ENCODE results near the gene KCNC4.

The KCNC4 gene

GRCh38 chr1:110213143-110213540 lies 3.0 kb downstream of the KCNC4 start:
- H3K9ac ChIP-seq (ENCODE audit: low read depth, low read length), result no peak overlapping the region
- H3K4me1 ChIP-seq (ENCODE audit: insufficient read depth, low read length), result peaks cover 15% of the 10 kb centered on the region
- H3K9me3 ChIP-seq (ENCODE audit: control insufficient read depth, insufficient read depth, low read length), result no peaks in the 10 kb centered on the region
- no peaks in the 10 kb centered on the region for H3K36me3 ChIP-seq (ENCODE audit: insufficient read depth, low read length)

DNA sequence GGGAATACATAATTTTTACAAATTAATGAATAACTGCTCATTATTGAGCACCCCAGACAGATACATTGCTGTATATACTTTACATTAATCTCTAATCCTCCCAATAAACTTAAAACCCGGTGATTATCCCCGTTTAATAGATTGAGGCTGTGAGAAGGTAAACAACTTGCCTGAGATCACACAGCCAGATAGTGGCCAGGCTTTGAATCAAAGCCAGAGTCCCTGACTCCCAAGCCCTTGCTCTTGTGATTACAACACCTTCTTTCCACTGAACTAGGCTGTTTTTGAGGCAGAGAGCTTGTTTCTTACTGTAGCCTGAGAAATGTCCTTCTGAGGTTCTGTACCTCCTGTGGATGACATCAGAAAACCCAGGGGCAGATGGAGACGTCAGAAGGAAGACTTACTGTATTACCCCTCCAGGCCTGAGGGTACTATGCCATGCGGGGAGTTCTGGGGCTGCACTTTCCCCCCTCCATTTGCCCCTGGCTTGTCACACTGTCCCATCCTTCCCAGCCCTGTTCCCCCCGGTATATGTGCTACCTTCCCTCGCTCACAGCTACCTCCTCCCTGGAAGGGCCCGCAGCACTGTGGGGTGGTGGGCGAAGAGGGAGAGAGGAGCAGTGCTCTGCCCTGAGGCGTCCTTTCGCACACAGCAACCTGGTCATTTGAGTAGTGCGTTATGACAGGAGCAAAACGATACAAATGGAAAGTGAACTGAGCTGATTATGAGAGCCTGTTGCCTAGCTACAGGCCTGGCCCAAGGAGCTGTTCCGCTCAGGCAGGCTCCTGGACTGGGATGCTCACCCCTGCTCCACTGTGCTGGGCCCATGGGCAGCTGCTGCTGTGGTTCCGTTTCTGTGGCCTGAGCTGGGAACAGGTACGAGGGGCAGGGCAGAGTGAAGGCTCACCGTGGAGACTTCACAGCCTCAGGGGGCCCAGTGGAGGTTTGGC lies 4.6 kb downstream of the KCNC4 start:
- Histone ChIP-seq H3K9me3 (ENCODE audit: control insufficient read depth, insufficient read depth, low read length) (no peaks in the 10 kb centered on the region), H3K9ac (ENCODE audit: low read depth, low read length) (no peak overlapping the region), H3K4me1 (ENCODE audit: insufficient read depth, low read length) (peaks cover 12% of the 10 kb centered on the region; the same call in 1 of the 2 replicates), H3K36me3 (ENCODE audit: insufficient read depth, low read length) (no peaks in the 10 kb centered on the region)

- H3K36me3 ChIP-seq (ENCODE audit: insufficient read depth, low read length), result no peaks in the 10 kb centered on the region
- H3K4me1 ChIP-seq (ENCODE audit: insufficient read depth, low read length), result peaks cover 12% of the 10 kb centered on the region; the same call in 1 of the 2 replicates
- no peaks in the 10 kb centered on the region for H3K9me3 ChIP-seq (ENCODE audit: control insufficient read depth, insufficient read depth, low read length)
- H3K9ac ChIP-seq (ENCODE audit: low read depth, low read length), result no peak overlapping the region
These were observed 5.8 kb downstream of the KCNC4 start for GRCh38 chr1:110215621-110216515.

DNA sequence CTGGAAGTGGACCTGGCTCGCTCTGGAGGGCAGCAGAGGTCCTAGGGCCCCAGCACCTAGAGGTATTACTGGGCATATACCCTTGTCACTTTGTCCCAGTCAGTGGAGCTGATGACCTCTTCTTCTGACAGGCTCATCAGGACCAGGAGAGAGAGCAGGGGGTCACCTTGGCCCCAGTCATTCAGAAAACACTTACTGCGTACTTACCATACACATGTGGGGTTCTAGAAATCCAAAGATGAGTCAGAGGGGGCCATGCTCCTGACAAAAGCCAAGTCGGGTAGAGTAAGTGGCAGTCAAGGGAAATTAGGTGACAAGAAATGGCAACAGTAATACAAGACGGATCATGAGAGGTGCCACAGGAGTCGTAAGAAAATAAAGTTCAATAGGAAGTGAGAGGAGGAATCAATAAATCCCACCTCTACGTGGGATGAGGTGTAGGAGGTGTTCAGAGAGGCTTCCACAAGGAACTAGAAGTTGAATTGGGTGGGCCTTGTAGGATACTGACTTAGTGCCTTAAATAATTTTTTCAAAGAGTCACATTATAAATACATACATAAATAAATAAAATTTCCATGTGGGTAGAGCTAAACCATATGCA lies 6.8 kb downstream of the KCNC4 start:
- Histone ChIP-seq H3K9me3 (ENCODE audit: control insufficient read depth, insufficient read depth, low read length) (no peaks in the 10 kb centered on the region), H3K9ac (ENCODE audit: low read depth, low read length) (no peak overlapping the region)

GRCh38 chr1:110218137-110218536 lies 8.0 kb downstream of the KCNC4 start:
- Histone ChIP-seq H3K36me3 (ENCODE audit: insufficient read depth, low read length) (no peaks in the 10 kb centered on the region), H3K9ac (ENCODE audit: low read depth, low read length) (no peak overlapping the region), H3K9me3 (ENCODE audit: control insufficient read depth, insufficient read depth, low read length) (no peaks in the 10 kb centered on the region), H3K4me1 (ENCODE audit: insufficient read depth, low read length) (peaks cover 4% of the 10 kb centered on the region; the same call in 1 of the 2 replicates)

More for the DNA sequence above, 6.8 kb downstream of the KCNC4 start:
- H3K36me3 ChIP-seq (ENCODE audit: insufficient read depth, low read length), result no peaks in the 10 kb centered on the region
- peaks cover 12% of the 10 kb centered on the region; the same call in 1 of the 2 replicates for H3K4me1 ChIP-seq (ENCODE audit: insufficient read depth, low read length)

DNA sequence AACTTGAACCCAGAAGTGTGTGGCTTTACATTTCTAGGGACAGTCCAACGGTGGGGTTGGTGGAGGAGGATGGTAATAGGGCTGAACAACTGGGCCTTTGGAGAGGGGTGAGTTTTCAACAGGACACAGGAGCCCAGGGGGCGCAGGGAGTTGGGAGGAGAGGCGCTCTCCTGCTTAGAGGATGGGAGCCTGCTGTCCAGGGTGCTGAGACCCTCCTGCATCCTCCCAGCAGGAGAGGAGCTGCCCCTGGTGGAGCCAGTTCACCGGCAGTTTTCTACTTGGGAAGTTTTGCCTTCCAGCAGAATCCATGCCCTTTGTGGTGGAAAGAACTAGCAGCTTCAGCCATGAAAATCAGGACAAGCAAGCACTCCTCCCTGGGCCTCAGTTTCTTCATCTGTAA lies 8.6 kb downstream of the KCNC4 start:
- H3K4me1 ChIP-seq (ENCODE audit: insufficient read depth, low read length), result no peaks in the 10 kb centered on the region
- no peak overlapping the region for H3K9ac ChIP-seq (ENCODE audit: low read depth, low read length)
- H3K9me3 ChIP-seq (ENCODE audit: control insufficient read depth, insufficient read depth, low read length), result no peaks in the 10 kb centered on the region
- H3K36me3 ChIP-seq (ENCODE audit: insufficient read depth, low read length), result no peaks in the 10 kb centered on the region

DNA sequence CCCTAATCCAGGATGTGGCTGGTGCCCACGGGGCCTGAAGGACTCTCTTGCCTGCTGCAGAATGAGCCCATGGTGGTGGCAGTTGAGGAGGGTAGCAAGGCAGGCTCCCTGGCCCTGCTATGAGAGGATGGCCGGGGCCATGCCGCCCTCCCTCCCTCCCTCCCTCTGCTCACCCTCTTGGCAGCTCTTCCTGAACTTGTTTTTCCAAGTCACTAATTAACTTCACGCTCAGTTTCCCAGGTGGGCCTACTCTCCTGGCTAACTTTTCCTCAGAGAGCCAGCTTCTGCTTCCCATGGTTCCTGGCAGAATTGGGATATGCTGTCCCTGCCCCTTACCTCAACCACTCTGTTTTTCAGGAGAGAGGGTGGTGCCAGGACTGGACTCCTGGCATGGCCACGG lies 10.2 kb downstream of the KCNC4 start:
- Histone ChIP-seq H3K9ac (ENCODE audit: low read depth, low read length) (no peak overlapping the region), H3K36me3 (ENCODE audit: insufficient read depth, low read length) (no peaks in the 10 kb centered on the region), H3K4me1 (ENCODE audit: insufficient read depth, low read length) (no peaks in the 10 kb centered on the region), H3K9me3 (ENCODE audit: control insufficient read depth, insufficient read depth, low read length) (no peaks in the 10 kb centered on the region)

- no peak overlapping the region for H3K9ac ChIP-seq (ENCODE audit: low read depth, low read length)
- no peaks in the 10 kb centered on the region for H3K36me3 ChIP-seq (ENCODE audit: insufficient read depth, low read length)
- H3K9me3 ChIP-seq (ENCODE audit: control insufficient read depth, insufficient read depth, low read length), result no peaks in the 10 kb centered on the region
- H3K4me1 ChIP-seq (ENCODE audit: insufficient read depth, low read length), result no peaks in the 10 kb centered on the region
These were observed 11.0 kb downstream of the KCNC4 start for GRCh38 chr1:110221119-110221518.

DNA sequence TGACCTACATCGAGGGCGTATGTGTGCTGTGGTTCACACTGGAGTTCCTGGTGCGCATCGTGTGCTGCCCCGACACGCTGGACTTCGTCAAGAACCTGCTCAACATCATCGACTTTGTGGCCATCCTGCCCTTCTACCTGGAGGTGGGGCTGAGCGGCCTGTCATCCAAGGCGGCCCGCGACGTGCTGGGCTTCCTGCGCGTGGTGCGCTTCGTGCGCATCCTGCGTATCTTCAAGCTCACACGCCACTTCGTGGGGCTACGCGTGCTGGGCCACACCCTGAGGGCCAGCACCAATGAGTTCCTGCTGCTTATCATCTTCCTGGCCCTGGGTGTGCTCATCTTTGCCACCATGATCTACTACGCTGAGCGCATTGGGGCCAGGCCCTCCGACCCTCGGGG lies 13.0 kb downstream of the KCNC4 start:
- Histone ChIP-seq H3K36me3 (ENCODE audit: insufficient read depth, low read length) (no peaks in the 10 kb centered on the region), H3K9me3 (ENCODE audit: control insufficient read depth, insufficient read depth, low read length) (no peaks in the 10 kb centered on the region), H3K4me1 (ENCODE audit: insufficient read depth, low read length) (no peaks in the 10 kb centered on the region), H3K9ac (ENCODE audit: low read depth, low read length) (no peak overlapping the region)

DNA sequence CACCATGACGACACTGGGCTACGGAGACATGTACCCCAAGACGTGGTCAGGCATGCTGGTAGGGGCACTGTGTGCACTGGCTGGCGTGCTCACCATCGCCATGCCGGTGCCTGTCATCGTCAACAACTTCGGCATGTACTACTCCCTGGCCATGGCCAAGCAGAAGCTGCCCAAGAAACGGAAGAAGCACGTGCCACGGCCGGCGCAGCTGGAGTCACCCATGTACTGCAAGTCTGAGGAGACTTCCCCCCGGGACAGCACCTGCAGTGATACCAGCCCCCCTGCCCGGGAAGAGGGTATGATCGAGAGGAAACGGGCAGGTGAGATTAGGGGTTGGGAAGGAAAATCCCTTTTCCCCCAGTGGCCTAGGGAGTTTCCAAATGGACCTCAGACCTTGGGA lies 13.5 kb downstream of the KCNC4 start:
- Histone ChIP-seq H3K36me3 (ENCODE audit: insufficient read depth, low read length) (no peaks in the 10 kb centered on the region), H3K4me1 (ENCODE audit: insufficient read depth, low read length) (no peaks in the 10 kb centered on the region), H3K9ac (ENCODE audit: low read depth, low read length) (no peak overlapping the region), H3K9me3 (ENCODE audit: control insufficient read depth, insufficient read depth, low read length) (no peaks in the 10 kb centered on the region)

- no peak overlapping the region for H3K9ac ChIP-seq (ENCODE audit: low read depth, low read length)
- no peaks in the 10 kb centered on the region for H3K36me3 ChIP-seq (ENCODE audit: insufficient read depth, low read length)
- no peaks in the 10 kb centered on the region for H3K9me3 ChIP-seq (ENCODE audit: control insufficient read depth, insufficient read depth, low read length)
- H3K4me1 ChIP-seq (ENCODE audit: insufficient read depth, low read length), result no peaks in the 10 kb centered on the region; the same call in 1 of the 2 replicates
These were observed 14.3 kb downstream of the KCNC4 start for GRCh38 chr1:110224240-110224995.

DNA sequence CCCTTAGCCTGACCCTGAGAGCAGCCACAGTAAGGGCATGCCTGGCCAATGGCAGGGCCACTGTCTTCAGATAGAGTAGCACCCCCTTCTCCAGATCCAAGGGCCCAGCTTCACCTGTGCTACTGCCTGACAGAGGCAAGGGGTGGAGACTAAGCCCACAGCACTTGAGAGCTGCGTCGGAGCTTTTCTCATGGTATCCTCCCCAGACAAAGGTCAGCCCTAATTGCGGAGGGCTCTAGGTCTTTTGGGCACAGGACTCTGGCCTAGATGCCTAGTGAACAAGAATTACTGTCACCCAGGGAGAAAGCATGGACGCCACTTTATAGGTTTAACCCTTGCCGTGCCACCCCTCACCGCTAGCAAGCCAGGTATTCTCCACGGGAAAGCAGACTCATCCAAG lies 15.1 kb downstream of the KCNC4 start:
- Histone ChIP-seq H3K9ac (ENCODE audit: low read depth, low read length) (no peak overlapping the region), H3K36me3 (ENCODE audit: insufficient read depth, low read length) (no peaks in the 10 kb centered on the region), H3K4me1 (ENCODE audit: insufficient read depth, low read length) (no peaks in the 10 kb centered on the region; the same call in 1 of the 2 replicates), H3K9me3 (ENCODE audit: control insufficient read depth, insufficient read depth, low read length) (no peaks in the 10 kb centered on the region)

- Histone ChIP-seq H3K9ac (ENCODE audit: low read depth, low read length) (no peak overlapping the region), H3K9me3 (ENCODE audit: control insufficient read depth, insufficient read depth, low read length) (no peaks in the 10 kb centered on the region), H3K4me1 (ENCODE audit: insufficient read depth, low read length) (no peaks in the 10 kb centered on the region; the same call in 1 of the 2 replicates), H3K36me3 (ENCODE audit: insufficient read depth, low read length) (no peaks in the 10 kb centered on the region)
These were observed 15.8 kb downstream of the KCNC4 start for GRCh38 chr1:110225756-110226404.

Data from ES-I3 (cell line).